ENCODE data around the gene FANCL.
"Not testable (repeated sequence)": the region's sequence is repeated elsewhere in the genome, so short reads cannot be mapped to it uniquely, and the experiment has no call there.

Gene FANCL

DNA sequence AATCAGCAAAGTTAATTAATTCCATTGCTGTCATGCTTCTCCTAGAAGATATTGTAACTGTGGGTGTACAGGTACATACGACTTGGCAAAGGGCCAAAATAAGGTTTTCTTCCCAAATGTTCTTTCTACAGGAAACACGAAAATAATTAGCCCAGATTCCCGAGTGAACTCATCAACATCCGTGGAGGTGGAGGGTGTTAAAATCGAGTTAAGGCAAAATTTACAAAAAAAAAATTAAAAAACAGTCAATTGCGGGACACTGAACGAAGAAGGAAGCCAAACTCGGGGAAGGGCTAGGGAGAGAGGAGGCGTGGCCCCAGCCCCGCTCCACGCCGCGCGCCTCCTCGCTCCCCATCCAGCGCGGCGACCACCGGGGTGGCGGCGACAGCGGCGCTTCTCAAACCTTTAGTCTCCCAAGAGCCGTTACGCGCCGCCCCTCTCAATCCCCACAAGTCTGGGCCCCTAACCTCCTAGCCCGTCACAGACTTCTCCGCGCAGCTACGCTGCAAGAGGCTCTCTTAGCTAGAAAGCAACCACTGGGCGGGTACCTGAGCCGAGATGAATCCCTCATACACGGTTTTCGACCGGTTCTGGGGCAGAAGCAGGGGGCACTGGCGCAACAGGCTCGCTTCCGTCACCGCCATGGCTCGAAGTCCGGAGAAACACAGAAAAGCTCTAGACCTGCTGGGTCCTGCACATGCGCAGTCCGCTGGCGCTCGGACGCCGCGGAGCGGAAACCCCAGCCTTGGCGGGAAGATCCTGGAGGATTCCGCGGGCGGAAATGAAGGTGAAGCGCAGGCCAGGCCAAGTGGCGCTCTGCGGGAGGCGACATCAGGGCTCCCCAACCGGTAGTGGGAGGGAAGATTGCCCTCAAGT lies at the start of gene FANCL:
TSS of gene FANCL (minus strand) at position 656 of the 876 bp plus-strand sequence. CDS start at position 644, 12 bp downstream.
- peak; percentile 84 for DNase-seq

DNA sequence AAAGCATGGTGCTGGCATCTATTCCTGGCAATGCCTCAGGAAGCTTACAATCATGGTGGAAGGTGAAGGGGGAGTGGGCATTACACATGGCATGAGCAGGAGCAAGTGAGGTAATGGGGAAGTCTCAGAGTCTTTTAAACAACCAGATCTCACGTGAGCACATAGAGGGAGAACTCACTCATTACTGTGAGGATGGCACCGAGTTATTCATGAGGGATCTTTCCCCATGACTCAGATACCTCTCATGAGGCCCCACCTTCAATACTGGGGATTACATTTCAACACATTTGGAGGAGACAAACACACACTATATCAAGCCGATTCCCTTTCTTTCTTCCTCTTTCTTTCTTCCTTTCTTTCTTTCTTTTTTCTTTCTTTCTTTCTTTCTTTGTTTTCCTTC lies 47.9 kb upstream of the FANCL start:
- DNase-seq: no peak

DNA sequence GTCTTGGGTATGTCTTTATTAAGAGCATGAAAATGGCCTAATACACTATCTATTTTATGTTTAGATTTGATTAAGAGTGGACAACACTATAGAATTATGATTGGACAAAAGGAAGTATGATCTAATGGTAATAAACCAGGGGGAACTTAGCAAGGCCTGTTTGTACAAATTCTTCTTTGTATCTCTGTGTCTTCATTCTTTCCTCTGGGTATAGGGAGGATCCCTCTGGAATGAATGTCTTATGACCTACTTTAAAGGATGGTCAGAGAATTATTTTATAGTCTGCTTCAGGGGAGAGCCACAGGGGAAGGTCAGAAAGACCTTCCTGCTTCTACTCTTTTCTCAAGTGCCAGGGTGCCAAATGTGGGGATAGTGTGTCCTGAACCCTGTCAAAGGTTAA lies 42.8 kb upstream of the FANCL start:
- no peak for DNase-seq

DNA sequence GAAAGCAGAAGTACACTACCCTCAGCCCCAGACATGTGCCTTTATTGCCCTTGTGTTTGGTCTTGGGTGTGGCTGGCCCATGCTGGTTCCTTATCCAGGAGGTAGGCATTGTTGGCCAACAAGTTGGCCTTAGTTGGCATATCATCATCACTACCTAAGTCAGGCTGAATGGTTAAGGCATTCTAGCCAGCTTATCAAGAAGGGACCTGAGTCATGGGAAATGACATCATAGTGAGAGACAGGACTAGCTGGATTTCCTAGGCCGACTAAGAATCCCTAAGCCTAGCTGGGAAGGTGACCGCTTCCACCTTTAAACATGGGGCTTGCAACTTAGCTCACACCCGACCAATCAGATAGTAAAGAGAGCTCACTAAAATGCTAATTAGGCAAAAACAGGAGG lies 34.0 kb upstream of the FANCL start:
- not testable (repeated sequence) for DNase-seq

DNA sequence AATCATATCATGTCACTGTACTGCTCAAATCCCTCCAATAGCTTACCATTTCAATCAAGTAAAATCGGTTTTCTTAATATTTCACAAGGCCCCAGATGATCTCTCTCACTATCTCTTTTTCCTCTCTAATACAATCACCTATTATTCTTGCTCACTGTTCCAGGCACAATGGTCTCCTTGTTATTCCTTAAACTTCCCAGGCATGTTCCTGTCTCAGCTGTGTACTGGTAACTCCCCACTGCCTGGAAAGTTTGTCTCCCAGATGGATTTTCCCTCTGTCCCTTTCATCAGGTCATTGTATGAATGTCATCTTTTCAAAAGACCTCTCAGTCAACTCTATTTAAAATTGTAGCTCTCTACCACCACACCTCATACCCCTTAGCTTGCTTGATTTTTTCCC lies 30.7 kb upstream of the FANCL start:
- no peak for DNase-seq

DNA sequence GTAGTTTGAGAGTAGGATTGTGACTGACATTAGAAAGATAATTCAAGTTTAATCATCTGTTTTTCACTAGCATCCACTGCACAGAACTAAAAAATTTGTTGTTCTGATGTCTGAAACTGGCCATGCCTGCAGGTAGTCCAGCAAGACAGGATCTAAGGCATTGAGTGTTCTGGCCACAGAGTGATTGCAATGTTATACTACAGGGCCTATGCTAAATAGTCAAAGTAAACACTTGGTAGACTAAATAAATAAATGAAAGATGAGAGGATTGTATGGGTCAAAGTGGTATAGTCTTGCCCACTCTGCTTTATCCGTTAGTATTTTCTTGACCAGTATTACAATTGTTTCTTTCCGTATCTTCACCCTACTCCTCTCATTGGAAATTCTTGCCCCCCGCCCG lies 27.6 kb upstream of the FANCL start:
- DNase-seq: no peak

DNA sequence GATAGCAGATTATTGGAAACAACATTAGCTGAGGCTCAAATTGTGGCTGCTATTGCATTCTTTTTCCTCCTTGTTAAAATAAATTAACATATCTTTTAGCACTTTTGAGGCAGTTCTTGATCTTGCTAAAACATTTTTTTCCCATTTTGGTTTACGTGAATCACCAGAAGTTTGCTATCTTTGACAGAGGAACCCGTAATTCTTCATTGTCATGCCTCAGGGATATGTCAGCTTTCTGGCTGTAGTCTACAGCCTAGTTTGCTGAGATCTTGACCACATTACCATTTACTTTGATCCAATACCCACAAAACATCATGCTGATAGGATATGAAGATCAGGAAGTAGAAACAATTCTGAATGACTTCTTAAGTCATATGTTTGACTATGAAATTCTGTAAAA lies 25.1 kb upstream of the FANCL start:
- no peak for DNase-seq

DNA sequence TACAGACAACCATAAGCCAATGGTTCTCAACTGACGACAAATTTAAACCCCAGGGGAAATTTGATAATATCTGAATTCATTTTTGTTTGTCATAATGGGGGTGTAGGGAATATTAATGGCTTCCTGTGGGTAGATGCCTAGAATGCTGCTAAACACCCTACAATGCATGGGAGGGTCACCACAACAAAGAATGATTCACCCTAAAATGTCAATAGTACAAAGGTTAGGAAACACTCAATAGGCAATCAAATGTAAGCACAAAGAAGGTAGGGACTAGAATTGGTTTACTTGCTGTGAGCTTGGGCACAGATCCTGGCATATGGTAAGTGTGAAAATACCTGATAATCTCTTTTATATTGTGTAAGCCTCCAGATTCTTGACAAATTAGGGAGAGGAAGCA lies 20.1 kb upstream of the FANCL start:
- DNase-seq: no peak

DNA sequence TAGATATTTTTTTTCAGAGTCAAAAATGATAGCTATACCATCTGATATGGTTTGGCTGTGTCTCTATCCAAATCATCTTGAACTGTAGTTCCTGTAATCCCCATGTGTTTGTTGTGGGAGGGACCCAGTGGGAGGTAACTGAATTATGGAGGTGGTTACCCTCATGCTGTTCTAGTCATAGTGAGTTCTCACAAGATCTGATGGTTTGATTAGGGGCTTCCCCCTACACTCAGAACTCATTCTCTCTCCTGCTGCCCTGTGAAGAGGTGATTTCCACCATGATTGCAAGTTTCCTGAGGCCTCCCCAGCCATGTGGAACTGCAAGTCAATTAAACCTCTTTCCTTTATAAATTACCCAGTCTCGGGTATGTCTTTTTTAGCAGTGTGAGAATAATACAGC lies 17.3 kb upstream of the FANCL start:
- not testable (repeated sequence) for DNase-seq

DNA sequence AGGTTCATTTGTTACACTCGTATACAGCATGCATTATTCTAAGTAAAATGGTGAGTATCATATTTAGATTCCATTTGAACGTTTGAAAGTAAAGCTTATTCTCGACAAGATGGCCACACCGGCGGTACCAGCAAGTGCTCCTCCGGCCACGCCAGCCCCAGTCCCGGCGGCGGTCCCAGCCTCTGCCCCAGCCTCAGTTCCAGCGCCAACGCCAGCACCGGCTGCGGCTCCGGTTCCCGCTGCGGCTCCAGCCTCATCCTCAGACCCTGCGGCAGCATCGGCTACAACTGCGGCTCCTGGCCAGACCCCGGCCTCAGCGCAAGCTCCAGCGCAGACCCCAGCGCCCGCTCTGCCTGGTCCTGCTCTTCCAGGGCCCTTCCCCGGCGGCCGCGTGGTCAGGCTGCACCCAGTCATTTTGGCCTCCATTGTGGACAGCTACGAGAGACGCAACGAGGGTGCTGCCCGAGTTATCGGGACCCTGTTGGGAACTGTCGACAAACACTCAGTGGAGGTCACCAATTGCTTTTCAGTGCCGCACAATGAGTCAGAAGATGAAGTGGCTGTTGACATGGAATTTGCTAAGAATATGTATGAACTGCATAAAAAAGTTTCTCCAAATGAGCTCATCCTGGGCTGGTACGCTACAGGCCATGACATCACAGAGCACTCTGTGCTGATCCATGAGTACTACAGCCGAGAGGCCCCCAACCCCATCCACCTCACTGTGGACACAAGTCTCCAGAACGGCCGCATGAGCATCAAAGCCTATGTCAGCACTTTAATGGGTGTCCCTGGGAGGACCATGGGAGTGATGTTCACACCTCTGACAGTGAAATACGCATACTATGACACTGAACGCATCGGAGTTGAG lies 10.4 kb upstream of the FANCL start:
- not testable (repeated sequence) for DNase-seq

DNA sequence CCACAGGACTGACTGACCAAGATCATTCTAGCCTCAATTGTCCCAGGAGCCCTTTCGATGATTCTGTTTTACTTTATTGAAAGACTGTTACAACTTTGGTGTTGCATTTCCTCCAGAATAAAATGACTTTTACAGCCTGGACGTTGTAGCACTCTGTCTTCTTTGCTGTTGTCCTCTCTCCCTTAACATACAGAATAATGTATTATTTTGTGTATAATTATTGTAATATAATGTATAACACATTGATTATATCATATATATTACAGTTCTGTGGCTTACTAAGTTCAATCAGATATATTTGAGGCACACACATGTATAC lies 380 bp upstream of the FANCL start:
- DNase-seq: no peak

DNA sequence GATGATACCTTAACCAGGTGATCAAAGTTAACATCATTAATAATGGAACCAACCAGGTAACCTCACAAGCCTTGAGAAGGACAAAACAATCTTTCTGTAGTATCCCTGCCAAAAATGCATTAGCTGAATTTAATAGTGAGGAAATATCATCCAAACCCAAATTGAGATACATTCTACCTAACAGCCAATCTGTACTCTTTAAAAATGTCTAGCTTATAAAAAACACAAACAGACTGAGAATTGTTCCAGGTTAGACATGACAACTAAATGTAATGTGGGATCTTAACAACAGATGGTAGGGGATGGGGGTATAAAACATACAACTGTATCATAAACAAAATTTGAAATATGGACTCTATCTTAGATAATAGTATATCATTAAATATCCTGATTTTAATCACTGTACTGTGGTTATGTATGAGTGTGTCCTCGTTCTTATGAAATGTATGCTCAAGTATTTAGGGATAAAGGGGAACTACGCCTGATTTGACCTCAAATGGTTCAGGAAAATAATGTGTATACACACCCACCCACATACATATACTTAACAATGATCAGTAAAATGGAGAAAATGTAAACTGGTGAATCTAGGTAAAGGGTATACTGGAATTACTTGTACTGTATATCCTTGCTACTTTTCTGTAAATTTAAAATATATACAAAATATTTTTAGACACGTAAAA lies 1.7 kb downstream of the FANCL start:
- DNase-seq: no peak

DNA sequence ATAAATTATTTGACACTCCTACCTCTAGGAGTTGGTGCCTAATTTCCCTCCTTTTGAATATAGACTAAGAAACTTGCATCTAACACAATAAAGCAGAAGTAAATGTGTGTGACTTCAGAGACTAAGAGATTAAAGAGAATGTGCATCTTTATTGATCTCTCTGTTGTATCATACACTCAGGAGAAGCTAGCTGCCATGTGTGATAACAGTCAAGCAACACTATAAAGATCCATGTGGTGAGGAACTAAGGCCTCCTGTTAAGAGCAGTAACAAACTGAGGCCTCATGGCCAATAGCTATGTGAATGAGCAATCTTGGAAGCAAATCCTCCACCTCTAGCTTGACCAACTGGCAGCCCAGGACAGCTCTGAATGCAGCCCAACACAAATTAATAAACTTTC lies 3.4 kb downstream of the FANCL start:
- no peak for DNase-seq

DNA sequence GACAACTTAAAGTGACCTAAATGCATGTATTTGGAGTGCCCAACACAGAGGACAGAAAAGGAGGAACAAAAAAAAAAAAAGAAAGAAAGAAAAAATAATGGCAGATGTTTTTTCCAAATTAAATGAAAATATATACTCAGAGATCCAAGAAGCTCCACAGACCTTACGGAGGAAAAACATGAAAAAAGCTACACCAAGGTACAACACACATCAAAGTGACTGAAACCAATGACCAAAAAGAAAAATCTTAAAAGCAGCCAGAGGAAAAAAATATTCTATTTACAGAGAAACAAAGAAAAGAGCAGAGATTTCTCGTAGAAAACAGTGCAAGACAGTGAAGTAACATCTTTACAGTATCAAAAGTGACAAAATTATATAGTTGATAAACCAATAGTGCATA lies 5.1 kb downstream of the FANCL start:
- DNase-seq: no peak

DNA sequence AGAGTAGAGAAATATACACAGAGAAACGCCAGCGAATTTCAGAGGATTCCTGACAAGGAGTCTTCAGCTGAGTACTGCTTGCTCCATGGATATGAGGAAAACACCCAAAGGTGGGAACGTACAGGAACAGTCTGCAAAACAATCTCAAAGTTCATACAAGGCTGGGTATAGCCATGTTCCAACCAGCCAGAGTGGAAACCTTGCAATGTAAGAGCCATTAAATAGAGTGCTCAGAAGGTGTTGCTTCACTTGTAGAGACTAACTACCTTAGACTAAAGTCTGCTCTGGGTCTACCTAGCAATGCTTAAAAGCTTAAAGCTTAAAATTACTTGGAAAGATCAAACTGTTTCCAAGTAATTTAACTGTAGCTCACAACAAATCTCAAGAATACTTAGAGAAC lies 6.0 kb downstream of the FANCL start:
- no peak for DNase-seq

DNA sequence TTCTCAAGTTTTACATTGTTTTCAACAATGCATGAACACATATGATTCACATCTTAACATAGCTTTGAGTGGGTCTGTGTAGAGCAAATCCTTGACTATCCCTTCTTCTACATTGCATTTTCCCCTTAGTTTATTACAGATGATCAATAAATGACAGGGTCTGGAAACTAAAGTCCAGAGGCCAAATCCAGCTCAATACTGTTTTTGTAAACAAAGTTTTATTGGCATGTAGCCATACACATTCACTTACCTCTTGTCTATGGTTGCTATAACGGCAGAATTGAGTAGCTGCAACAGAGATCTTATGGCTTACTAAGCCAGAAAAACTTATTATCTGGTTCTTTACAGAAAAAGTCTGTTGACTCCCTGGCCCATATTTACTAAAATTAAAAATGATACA lies 12.8 kb downstream of the FANCL start:
- DNase-seq: no peak

DNA sequence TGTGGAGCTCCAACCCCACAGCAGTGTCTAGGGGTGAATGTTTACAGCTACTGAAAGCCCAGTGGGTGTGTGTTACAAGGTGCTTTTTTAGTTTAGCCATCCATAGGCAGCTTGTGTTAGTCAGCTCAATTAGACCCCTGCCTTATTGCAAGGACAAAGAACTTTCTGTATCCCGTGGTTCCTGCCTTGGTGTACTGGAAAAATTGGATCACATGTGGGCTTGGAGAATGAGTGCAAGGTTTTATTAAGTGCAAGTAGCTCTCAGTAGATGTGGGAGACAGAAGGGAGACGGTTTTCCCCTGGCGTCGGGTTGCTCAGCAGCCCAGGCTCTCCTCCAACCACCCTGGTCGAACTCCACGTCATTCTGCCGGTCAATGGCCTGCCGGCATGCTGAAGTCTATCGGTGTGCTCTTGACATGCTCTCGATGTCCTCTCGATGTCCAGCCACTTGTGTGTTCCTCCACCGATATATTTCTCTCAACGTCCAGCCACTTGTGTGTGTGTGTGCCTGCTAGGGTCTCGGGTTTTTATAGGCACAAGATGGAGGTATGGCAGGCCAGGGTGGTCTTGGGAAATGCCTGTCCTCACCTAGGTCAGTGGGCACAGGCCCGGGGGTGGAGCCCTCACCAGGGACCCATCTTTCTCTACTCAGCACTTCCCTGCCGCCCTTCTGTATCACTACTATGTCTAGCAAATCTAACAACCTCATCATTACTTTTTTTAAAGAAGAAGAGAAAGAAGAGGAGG lies 13.8 kb downstream of the FANCL start:
- DNase-seq: no peak

DNA sequence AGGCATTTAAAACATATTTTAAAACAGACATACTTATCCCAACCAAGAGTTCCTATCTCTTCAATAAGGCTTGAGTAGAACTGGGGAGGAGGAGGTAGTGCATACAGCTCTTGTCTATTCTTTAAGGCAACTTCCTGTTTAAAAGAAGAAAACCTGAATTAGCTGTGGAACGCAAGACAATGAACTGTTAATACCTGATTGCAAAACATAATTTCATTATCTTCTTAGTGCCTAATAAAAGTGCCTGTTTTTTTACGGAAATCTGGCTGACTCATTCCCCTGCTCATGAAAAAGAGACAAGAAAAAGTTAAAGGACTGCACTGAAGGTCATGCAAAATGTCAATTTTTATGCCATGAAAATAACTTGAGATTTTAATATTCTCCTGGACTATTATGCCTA lies 19.2 kb downstream of the FANCL start:
- DNase-seq: no peak

DNA sequence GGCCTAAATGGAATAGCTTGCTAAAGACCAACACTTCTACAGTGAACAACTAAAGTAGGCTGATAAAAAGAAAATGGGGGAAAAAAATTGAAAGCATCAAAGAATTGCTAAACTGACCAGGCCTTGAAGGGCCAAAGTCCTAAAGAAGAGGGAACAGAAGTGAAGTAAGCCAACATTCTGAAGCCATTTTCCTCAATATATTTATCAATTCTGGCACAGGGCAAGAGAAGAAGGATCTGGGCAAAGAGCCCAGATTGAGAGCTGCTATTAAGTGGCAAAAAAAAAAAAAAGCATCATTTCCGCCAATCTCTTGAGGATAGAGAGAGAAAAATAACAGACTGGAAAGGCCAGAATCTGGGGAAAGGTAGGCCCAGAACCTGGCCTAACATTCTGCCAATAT lies 25.7 kb downstream of the FANCL start:
- DNase-seq: peak; percentile 3

DNA sequence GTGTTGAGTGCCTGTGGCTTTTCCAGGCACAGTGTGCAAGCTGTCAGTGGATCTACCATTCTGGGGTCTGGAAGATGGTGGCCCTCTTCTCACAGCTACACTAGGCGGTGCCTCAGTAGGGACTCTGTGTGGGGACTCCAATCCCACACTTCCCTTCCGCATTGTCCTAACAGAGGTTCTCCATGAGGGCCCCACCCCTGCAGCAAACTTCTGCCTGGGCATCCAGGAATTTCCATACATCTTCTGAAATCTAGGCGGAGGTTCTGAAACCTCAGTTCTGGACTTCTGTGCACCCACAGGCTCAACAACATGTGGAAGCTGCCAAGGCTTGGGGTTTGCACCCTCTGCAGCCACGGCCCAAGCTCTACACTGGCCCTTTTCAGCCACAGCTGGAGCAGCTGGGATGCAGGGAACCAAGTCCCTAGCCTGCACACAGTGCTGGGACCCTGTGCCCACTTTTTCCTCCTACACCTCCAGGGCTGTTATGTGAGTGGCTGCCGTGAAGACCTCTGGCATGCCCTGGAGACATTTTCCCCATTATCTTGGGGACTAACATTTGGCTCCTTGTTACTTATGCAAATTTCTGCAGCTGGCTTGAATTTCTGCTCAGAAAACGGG lies 30.1 kb downstream of the FANCL start:
- not testable (repeated sequence) for DNase-seq

DNA sequence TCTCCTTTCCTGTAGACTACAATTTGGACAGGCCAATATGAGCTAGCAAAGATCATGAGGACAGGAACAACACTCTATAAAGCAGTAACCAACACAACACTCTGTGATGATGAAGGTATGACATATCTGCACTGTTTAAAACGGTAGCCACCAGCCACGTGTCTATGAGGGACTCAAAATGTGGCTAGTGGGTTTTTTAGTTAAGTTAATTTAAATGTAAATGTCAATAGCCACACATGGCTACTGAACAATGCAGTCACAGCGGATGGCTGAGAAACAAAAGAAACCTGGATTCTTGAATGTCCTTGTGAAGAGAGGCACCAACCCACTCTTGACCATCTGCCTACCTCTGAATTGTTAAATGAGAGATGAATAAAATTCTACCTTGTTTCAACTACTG lies 33.9 kb downstream of the FANCL start:
- no peak for DNase-seq

DNA sequence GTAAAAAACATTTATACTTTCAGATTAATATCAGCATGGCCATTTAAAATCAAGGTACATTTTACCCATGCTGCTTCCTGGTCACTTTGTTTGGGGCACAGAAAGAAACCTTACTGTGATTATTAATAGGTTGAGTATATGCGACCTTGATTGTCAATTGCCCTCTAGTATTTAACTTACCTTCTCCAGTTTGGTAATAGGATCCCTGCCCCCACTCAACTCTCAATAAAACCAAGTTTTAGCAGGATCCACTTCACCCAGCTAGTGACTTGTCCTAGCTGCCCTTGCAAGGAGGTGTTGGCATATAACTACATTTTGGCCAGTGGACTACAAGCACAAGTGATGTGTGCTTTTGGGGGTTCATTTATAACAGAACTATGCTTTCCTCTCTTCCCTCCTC lies 34.3 kb downstream of the FANCL start:
- DNase-seq: no peak

Measured in fibroblast of skin of right quadriceps (primary cell).